HG02852 (cell line): ENCODE results near the gene PRICKLE3.
"Not testable (repeated sequence)": the region's sequence is repeated elsewhere in the genome, so short reads cannot be mapped to it uniquely, and the experiment has no call there.

Experiments
- ATAC-seq: cut with Tn5 transposase; IDR thresholded peaks from one replicate; pipeline ENCODE4 v1.9.1; 2021; ENCODE audit warnings: mild to moderate bottlenecking, moderate library complexity; ENCODE audit not compliant: unreplicated experiment

Gene PRICKLE3

DNA sequence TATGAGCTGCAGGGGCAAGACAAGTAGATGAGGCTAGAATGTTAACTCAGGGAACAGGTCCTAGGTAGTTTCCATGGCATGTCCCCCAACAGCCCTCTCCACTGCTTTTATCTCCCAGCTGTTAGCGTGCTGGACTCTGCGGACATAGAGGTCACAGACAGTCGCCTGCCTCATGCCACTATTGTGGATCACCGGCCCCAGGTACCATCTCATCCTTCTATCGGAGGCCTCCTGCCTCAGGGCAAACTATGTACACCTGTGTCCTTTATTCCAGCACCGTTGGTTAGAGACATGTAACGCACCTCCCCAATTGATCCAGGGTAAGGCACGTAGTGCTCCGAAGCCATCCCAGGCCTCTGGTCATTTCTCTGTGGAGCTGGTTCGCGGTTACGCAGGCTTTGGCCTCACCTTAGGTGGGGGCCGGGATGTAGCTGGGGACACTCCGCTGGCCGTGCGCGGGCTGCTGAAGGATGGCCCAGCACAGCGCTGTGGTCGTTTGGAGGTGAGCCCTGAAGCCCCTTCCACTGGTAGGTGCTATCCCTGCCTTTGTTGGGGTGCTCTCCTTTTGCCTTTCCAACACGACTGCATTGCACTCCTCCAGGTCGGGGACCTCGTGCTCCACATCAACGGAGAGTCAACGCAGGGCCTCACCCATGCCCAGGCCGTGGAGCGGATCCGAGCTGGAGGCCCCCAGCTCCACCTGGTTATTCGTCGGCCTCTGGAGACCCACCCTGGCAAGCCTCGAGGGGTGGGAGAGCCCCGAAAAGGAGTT is 21.4 kb downstream of the PRICKLE3 start:
- no peak for ATAC-seq

DNA sequence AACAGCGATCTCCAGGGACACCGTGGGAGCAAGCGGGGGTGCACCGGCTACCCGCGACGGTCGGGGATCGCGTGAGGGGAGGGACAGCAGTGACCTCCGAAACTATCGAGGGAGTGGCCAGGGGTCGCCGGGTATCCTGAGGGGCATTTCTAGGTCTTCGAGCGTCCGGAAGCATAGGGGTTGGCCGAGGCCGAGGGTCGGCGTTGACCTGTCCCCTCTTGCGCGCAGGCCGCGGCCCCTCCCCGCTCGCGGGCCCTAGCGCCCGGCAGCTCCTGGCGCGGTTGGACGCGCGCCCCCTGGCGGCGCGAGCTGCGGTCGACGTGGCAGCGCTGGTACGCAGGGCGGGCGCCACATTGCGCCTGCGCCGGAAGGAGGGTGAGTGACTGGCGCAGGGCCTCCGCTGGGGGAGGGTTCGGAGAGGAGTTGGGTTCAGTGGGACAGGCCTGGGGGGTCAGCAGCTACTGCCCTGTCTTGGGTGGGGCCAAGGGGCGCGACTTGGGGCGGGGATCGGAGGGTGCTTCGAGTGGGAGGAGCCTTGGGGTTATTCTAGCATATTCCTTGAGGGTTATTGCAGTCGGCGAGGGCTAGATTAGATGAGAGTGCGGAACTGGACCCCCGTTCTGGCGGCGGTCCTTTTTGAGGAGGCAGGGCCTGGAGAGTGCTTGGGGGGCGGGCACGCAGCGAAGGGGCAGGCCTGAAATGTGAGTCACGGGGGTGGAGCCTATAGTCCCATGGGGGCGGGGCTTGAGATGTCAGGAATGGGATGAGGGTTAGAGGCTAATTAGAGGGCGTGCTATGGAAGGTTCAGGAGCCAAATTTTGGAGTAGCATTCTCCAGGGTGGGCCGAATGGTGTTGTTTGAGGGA is 22.4 kb downstream of the PRICKLE3 start:
- peak; percentile 57 for ATAC-seq

DNA sequence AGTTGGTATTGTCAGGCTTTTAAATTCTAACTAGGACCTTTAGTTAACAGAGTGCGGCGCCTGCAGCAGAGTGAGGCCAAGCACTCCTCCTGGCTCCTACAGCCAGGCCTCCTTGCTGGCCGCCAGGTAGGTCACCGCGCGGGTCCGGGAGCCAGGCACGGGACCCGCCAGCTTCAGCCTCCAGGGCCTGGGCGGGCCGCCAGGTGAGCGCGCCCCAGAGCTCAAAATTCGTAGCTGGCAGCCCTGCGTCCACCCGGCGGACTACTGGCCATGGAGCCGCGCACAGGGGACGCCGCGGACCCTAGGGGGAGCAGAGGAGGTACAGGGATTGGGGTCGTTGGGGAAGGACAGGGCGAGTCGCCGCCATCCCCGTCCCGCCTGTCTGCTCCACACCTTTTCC is 23.6 kb downstream of the PRICKLE3 start, which contains the start of gene MAGIX:
Gene MAGIX, plus strand, starts transcription at position 139 of the 400 bp plus-strand sequence. Its CDS starts 132 bp downstream, at position 271.
- no peak for ATAC-seq

DNA sequence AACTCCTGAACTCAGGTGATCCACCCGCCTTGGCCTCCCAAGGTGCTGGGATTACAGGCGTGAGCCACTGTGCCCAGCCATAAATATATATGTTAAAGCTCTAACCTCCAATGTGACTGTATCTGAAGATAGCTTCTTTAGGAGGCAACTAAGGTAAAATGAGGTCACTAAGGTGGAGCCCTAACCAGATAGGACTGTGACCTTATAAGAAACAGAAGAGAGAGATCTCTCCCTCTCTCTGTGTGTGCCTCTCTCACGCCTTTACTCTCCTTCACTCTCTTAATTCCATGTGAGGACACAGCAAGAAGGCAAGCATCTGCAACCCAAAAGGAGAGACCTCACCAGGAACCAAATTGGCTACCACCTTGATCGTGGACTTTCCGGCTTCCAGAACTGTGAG is 24.5 kb downstream of the PRICKLE3 start:
- ATAC-seq: no peak

DNA sequence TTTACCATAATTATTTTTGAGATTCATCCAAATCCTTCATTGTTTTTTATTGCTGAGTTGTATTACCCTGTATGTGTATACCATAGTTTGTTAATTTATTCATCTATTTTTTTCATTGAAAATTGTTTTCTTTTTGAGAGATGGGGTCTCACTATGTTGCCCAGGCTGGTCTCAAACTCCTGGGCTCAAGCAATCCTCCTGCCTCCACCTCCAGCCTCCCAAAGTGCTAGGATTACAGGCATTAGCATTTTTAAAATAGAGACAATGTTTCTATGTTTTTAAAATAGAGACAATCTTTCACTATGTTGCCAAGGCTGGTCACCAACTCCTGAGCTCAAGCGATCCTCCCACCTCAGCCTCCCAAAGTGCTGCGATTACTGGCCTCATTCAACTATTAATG is 25.3 kb downstream of the PRICKLE3 start:
- no peak for ATAC-seq

DNA sequence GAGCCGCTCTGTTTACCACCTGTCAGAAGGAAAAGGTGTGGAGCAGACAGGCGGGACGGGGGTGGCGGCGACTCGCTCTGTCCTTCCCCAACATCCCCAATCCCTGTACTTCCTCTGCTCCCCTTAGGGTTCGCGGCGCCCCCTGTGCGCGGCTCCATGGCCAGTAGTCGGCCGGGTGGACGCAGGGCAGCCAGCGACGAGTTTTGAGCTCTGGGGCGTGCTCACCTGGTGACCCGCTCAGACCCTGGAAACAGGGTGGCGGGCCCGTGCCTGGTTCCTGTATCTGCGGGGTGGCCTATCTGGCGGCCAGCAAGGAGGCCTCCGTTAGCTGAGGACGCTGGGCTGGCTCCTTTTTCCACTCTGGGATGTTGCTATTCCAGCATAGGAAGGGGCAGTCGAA is 29.0 kb downstream of the PRICKLE3 start:
- ATAC-seq: no peak

DNA sequence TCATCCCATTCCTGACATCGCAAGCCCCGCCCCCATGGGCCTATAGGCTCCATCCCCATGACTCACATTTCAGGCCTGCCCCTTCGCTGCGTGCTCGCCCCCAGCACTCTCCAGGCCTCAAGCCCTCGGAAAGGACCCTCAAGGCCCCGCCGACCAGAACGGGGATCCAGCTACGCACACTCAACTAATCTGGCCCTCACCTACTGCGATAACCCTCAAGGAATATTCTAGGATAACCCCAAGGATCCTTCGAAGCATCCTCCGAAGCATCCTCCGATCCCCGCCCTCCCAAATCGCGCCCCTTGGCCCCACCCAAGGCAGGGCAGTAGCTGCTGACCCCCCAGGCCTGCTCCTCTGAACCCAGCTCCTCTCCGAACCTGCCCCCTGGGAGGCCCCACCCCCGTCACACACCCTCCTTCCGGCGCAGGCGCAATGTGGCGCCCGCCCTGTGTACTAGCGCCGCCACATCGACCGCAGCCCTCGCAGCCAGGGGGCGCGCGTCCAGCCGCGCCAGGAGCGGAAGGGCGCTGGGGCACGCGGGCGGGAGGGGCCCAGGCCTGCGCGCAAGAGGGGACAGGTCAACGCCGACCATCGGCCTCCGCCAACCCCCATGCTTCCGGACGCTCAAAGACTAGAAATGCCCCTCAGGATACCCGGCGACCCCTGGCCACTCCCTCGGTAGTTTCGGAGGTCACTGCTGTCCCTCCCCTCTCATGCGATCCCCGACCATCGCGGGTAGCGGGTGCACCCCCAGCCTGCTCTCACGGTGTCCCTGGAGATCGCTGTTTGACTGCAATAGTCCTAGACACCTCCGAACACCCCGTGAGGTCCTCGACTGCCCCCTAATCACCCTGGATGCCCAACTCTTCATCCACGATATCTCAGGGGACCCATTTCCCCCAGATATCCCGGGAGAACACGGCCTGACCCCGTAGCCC is 30.0 kb downstream of the PRICKLE3 start:
- peak; percentile 89 for ATAC-seq

DNA sequence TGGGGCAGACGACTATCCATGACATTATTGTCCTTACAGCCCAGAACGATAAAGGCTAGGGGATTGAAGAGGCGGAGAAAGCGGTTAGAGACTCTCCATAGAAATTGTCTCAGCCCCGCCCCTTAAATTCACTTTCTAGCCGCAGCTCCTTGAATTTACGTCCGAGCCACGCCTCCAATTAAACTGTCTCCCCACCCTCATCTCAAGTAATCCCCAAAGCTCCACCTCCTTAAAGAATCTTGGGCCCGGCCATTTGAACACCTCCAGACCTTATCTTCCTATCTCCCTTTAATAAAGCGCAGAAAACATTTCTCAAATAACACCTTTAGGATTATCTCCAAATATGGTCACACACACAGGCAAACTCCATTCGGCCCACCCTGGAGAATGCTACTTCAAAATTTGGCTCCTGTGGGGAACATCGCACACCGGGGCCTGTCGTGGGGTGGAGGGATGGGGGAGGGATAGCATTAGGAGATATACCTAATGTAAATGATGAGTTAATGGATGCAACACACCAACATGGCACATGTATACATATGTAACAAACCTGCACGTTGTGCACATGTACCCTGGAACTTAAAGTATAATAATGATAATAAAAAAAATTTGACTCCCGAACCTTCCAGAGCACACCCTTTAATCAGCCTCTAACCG is 30.8 kb downstream of the PRICKLE3 start:
- ATAC-seq: peak; percentile 24

DNA sequence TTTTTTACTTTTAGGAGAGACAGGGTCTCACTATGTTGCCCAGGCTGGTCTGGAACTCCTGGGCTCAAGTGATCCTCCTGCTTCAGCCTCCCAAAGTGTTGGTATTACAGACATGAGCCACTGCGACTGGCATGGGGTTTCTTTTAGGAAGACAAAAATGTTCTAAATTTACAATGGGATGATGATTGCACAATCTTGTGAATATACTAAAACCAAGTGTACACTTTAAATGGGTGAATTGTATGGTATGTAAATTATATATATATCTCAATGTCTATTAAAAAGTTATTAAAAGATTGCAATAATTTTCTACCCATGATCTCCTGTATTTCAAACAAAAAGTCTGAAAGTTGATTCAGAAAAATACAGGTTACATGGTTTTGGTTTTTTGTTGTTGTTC is 32.7 kb downstream of the PRICKLE3 start:
- ATAC-seq: no peak

DNA sequence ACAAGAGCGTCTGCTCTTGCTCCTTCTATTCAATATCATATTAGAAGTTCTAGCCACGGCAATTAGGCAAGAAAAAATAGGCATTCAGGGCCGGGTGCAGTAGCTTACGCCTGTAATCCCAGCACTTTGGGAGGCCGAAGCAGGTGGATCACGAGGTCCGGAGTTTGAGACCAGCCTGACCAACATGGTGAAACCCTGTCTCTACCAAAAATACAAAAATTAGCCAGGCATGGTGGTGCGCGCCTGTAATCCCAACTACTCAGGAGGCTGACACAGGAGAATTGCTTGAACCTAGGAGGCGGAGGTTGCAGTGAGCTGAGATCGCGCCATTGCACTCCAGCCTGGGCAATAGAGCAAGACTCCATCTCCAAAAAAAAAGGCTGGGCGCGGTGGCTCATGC is 36.9 kb downstream of the PRICKLE3 start:
- ATAC-seq: not testable (repeated sequence)

DNA sequence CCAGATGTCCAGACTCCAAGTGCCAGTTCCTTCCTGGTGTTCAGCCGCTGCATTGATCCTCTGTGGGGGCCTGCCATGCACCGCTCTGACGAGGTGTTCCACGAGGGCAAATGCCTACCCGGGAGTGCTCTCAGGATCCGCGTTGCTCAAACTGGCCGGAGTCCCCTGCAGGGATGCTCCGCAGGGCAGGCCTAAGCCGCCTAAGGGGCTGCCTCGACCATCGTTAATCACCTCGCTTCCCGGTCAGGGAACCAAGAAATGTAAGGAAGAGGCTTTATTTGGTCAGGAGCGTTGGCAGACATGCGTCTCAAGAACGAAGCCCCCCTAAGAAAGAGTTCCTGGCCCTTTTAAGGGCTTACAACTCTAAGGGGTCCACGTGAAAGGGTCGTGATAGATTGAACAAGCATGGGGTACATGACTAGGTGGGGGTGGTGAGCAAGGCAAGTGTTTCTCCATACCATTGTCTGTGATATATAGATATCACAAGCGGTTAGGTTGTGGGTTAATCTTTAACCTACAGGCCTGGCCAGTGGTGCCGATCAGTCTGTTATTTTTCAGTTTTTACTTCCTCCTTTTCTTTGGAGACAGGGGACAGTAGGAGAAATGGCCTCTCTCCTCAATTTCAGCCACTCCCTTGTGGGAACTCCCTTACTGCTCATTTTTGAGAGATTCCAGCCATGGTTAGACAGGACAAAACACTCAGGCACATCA is 37.6 kb downstream of the PRICKLE3 start:
- not testable (repeated sequence) for ATAC-seq

DNA sequence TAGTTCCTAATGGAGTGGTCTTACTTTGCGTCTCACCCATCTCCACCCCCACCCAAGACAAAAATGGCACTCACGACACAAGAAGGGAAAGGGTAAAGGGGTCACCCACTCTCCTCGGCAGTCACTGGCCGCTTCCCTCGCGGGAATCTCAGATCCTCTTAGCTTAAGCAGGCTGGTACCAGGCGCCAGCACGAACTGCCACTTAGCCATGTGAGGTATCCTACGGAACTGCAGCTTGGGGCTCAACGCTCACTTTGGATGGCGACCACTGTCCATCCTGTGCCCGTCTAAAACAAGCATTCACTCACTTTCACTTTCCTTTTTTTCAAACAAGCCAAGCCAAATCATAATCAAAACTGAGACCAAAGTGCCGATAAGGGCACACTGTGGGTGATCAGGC is 38.2 kb downstream of the PRICKLE3 start:
- no peak for ATAC-seq

DNA sequence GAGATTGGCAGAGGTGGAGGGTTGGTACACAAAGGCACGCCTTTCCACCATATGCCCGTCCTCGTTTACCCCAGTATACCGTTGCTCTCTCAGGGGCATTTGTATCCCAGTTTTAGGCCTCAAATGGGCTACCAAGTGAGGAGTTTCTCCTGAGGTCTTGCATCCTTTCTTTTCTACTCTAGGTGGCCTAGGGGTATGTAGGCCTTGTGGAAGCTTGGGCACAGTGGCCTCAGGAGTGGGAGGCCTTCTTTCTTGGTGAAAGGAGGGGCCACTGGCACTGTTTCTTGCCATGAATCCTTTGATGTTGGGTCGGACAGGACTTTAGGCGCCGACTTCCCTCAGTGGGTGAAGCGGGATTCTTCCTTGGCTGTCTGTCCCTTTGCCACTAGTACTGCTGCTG is 38.9 kb downstream of the PRICKLE3 start:
- ATAC-seq: no peak

DNA sequence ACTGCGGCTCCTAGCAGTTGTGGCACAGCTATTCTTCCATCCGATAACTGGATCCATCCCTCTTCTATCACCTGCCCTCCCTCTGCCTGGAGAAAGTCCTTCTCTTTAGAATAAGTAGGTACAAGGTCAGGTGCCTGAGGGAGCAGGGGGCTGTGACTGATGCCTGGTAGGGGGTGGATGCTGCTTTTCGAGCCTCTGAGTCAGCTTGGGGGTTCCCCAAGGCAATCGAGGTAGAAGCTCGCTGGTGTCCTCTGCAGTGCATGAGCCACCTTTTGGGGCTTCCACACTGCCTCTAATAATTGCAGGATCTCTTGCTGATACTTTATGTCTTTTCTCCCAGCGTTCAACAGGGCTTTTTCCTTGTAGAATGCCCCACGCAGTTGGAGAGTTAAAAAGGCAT is 43.0 kb downstream of the PRICKLE3 start:
- not testable (repeated sequence) for ATAC-seq

DNA sequence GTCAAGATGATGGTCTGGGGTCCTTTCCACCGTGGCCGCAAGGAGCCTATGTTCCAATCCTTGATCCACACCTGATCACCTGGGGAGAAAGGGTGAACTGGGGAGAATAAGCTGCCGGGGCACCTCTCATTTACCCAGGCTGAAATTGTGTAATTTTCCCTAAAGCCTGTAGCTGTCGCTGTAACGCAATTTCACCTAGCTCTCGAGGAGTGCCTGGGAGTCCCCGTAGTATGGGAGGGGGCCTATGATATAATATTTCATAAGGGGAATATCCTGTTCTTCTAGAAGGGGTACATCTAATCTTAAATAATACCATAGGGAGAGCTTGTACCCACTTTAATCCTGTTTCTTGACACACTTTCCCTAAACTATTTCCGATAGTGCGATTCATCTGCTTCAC is 43.9 kb downstream of the PRICKLE3 start:
- not testable (repeated sequence) for ATAC-seq

DNA sequence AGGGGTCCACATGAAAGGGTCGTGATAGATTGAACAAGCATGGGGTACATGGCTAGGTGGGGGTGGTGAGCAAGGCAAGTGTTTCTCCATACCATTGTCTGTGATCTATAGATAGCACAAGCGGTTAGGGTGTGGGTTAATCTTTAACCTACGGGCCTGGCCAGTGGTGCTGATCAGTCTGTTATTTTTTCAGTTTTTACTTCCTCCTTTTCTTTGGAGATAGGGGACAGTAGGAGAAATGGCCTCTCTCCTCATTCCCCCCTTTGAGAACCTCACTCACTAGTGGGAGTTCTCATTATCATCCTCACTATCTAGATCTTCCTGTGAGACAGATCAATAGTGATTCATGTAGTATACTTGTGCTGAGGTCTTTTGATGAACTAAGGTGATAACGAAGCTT is 46.5 kb downstream of the PRICKLE3 start:
- no peak for ATAC-seq

DNA sequence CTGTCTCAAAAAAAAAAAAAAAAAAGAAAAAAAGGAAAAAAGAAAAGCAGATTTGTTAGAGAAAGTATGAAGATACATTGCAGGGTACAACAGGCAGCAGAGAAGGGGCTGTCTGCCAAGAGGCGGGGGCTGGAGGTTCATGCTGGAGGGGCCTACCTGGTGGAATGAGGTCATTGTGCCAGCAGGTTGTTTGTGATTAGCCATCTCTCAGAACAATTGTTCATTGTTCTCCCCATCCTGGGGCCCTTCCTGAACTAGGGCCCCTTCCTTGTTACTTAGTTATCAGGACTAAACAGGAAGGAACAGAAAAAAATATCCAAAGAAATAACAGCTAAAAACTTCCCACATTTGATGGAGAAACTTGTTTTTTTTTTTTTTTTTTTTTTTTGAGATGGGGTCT is 48.7 kb downstream of the PRICKLE3 start:
- ATAC-seq: no peak

DNA sequence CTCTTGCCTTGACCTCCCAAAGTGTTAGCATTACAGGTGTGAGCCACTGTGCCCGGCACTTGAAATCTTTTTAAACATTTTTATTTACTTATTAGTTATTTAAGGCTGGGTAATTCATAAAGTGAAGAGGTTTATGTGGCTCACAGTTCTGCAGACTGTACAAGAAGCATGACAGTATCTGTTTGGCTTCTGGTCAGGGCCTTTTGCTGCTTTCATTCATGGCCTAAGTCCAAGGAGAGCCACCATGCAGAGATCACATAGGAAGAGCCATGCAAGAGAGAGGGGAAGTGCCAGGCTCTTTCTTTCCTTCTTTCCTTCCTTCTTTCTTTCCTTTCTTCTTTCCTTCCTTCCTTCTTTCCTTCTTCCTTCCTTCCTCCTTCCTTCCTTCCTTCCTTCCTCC is 52.4 kb downstream of the PRICKLE3 start:
- no peak for ATAC-seq

DNA sequence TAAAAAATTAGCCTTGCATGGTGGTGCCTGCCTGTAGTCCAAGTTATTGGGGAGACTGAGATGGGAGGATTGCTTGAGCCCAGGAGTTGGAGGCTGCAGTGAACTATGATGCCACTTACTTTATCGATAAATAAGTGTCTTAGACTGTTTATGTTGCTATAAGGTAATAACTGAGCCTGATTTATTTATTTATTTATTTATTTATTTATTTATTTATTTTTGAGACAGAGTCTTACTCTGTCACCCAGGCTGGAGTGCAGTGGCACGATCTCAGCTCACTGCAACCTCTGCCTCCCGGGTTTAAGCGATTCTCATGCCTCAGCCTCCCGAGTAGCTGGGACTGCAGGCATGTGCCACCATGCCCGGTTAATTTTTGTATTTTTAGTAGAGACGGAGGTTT is 53.9 kb downstream of the PRICKLE3 start:
- ATAC-seq: not testable (repeated sequence)

DNA sequence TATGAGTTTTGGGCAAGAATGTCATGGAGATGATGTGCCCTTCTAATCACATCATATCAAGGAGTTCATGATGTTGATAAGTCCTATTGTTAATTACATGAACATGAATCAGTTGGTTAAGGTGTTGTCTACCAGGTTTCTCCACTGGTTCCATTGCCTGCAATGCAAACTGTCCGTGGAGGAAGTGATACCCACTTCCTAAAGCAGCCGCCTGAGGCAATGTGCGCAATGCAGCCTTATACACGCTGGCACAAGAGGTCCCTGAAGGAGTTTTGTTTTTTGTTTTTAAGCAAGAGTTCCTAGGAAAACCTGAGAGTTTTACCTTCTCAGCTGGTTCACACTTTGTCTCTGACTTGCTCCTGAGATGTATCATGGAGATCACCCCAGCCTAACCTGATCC is 56.7 kb downstream of the PRICKLE3 start:
- no peak for ATAC-seq
